Testis (tissue), 2 donors: Measurements from ENCODE around the gene LTBP1.

Source experiments
- POLR2A ChIP-seq: fragments of 450-650 bp; IDR thresholded peaks from one replicate; pipeline ENCODE4 v1.6.1; 2017; ENCODE audit warnings: antibody characterized with exemption, mild to moderate bottlenecking, moderate library complexity
- TF ChIP-seq, protein P1 (sequence below), 3 experiments: fragments of 450-650 bp in 2 of 3; fragments of 200-600 bp in 1 of 3; sonication (generic) in 1 of 3; IDR thresholded peaks; one replicate each; pipeline ENCODE4 v1.5.1; 2016 to 2019; ENCODE audit warnings: antibody characterized with exemption in 3 of 3, mild to moderate bottlenecking in 2 of 3, moderate library complexity in 1 of 3

DNA sequence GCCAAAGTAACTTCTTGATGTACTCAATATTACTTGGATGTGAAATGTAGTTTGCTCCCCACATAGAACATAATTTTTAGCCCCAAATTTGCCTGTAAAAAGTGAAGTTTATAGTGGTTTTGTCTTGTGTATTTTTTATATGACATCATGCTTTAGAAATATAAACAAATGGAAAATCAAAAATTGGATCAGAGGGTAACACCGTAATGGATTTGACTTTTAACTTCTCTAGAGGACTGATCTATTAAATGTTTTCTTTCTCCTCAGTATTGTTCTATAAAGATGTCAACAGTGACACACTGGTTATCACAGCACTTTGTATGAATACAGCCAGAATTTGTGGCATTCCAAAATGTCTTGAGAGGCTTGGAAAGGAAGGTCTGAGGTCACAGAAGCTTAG, 484.1 kb downstream of the LTBP1 start:
- TF ChIP-seq, protein P1, sequence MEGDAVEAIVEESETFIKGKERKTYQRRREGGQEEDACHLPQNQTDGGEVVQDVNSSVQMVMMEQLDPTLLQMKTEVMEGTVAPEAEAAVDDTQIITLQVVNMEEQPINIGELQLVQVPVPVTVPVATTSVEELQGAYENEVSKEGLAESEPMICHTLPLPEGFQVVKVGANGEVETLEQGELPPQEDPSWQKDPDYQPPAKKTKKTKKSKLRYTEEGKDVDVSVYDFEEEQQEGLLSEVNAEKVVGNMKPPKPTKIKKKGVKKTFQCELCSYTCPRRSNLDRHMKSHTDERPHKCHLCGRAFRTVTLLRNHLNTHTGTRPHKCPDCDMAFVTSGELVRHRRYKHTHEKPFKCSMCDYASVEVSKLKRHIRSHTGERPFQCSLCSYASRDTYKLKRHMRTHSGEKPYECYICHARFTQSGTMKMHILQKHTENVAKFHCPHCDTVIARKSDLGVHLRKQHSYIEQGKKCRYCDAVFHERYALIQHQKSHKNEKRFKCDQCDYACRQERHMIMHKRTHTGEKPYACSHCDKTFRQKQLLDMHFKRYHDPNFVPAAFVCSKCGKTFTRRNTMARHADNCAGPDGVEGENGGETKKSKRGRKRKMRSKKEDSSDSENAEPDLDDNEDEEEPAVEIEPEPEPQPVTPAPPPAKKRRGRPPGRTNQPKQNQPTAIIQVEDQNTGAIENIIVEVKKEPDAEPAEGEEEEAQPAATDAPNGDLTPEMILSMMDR (IDR thresholded peaks at IDR 0.05): no peak
- no peak for TF ChIP-seq POLR2A
